Activated naive CD4-positive, alpha-beta T cell treated with anti-CD3 and anti-CD28 coated beads, Interleukin-2, amount 50 U/mL, for 72 hours (primary cell): Measurements from ENCODE around the gene LRIT3. TPM values are rescaled to one million over a fixed set of nuclear protein-coding genes. Genes with fewer than 3 reads are reported as not detected.
"Not testable (repeated sequence)": the region's sequence is repeated elsewhere in the genome, so short reads cannot be mapped to it uniquely, and the experiment has no call there.

Source experiments
- ATAC-seq, 2 donors: fragments of 150-1000 bp; cut with Tn5 transposase; 2 replicates each; pipeline ENCODE4 v1.10.0; 2021; ENCODE audit warnings: mild to moderate bottlenecking in 2 of 2, moderate library complexity in 2 of 2
- DNase-seq, 2 donors: peaks; one replicate each; pipeline ENCODE4 v3.0.0; 2021 to 2022; ENCODE audit warnings: low spot score in 2 of 2
- H3K27ac Mint-ChIP-seq, 2 donors: one replicate each; pipeline ENCODE4 v1.8.0; 2022; ENCODE audit warnings: mild to moderate bottlenecking in 2 of 2, mixed read lengths in 2 of 2
- H3K36me3 Mint-ChIP-seq, 2 donors: one replicate each; pipeline ENCODE4 v1.8.0; 2022; ENCODE audit warnings: mixed read lengths in 2 of 2
- H3K9me3 Mint-ChIP-seq, 2 donors: one replicate each; pipeline ENCODE4 v1.8.0; 2022; ENCODE audit warnings: mixed read lengths in 2 of 2
- total RNA-seq, 2 donors: library from RNA; stranded (reverse); gene quantifications; one replicate each; pipeline ENCODE4 v1.2.3, GENCODE V29; 2022

Gene LRIT3
- total RNA-seq, 2 donors from 2014 or later: 0.20 to 0.33 TPM

DNA sequence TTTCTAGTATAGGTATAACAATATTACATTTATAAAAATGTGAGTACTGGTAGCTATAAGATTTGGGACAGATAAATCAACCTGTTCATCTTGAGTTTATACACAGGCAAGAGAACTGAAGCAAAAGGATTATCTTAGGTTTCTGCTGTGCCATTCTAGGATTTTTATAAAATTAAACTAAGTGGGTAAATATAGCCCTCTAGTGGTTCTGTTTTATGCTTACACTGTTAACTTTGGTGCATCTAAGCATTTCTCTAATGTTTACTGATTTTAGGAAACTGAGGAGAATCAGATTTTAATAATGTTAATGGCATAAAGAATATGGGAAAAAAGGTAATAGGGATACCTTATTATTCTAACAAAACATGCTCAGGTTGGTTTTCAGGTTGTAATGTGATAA lies 21.2 kb upstream of the LRIT3 start:
- H3K36me3 Mint-ChIP-seq: peaks cover 0 to 6% of the 10 kb centered on the region in 2 donors
- DNase-seq (no peak), ATAC-seq (peak in 1 of 2 donors; percentile 38)

DNA sequence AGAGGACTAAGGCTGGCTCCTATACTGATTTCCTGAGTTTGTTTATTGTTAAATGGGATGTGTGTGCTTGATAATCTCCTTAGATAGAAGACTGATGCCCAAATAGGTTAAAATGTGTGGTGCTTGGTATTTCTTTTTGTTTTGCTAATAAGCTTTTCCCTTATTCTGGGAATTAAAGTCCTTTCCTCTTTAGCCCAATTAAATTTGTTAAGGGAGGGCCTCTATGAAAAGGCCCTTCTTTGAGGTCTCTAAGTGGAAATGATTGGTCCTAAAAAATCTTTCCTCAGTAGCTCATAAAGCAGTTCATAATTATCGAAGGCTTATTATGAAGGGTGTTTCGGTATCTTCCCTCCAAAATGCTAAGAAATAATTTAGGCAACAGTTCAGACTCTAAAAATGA lies 20.2 kb upstream of the LRIT3 start, which contains the start of gene RRH:
Gene RRH (plus strand): TSS at position 301 of the 400 bp plus-strand sequence. CDS start 56 bp downstream, at position 357.
- DNase-seq (no peak), ATAC-seq (no peak)
- Mint-ChIP-seq H3K9me3 (no peaks in the 10 kb centered on the region), H3K36me3 (peaks cover 0 to 6% of the 10 kb centered on the region in 2 donors), H3K27ac (no peak within 1 kb of the TSS)

More for the DNA sequence above, 21.2 kb upstream of the LRIT3 start:
- Mint-ChIP-seq H3K27ac (no peak overlapping the region), H3K9me3 (no peaks in the 10 kb centered on the region)

DNA sequence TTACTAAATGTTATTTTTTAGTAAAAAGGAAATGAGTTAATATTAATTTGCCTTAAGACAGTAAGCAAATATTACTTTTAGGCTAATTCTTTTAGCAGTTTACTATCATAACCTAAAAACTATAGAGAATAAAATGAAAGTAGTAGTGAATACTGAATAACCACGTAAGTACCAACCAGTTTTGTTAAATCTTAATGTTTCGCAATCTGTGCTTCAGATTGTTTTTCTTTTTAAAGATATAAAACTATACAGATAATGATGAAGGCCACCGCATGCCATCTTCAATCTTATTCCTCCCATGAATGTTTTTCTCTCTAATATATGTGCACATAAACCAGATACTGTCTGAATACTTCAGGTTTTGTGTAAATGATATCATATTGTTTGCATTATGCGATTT lies 14.2 kb upstream of the LRIT3 start:
- ATAC-seq: no peak
- Mint-ChIP-seq H3K9me3 (no peaks in the 10 kb centered on the region), H3K27ac (no peak overlapping the region), H3K36me3 (peaks cover 6 to 21% of the 10 kb centered on the region in 2 donors)
- no peak for DNase-seq

DNA sequence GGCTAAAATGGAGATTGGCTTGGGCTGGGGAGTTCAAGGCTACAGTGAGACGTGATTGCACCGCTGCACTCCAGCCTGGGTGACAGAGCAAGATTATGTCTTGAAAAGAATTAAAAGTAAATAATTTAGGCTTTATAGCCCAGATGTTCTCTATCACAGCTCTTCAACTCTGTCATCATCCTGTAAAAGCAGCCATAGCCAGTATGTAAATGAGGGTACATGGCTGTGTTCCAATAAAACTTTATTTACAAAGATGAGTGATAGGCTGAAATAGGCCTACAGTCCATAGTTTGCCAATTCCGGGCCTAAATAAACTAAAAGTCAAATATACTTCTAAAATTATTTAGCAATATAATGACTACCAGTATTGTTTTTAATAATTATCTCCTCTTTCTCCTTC lies 10.9 kb upstream of the LRIT3 start:
- ATAC-seq (no peak), DNase-seq (no peak)
- H3K9me3 Mint-ChIP-seq: no peaks in the 10 kb centered on the region
- H3K36me3 Mint-ChIP-seq: peaks cover 6 to 21% of the 10 kb centered on the region in 2 donors
- H3K27ac Mint-ChIP-seq: no peak overlapping the region

DNA sequence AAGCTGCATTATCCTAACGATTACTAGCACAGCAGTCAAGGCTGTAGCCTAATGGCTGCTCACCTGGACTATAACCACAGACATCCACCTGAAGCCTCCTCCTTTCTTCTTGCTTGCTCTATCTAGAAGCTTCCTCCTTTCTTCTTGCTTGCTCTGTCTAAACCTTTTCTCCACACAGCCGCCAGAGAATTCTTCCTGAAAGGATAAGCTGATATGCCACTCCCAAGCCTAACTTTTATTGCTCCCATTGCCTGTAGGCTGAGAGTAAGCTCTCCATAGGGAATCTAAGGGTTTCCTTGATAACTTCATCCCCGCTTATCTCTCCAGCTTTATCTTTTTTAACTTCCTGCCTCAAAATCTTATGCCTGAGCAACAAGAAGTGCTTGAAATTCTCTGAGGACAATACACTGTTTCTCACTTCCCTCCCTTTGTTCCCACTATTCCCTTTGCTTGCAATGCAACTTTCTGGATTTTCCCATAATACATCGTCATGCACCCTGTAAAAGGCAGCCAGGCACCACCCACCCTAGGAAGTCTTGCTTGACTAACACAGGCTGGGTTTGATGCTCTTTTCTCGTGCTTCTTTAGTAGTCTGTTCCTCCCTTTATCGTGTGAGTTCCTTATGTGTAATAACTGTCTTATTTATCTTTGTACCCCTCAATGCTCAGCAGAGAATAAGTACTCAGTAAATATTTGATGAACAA lies 1.4 kb upstream of the LRIT3 start:
- Mint-ChIP-seq H3K9me3 (no peaks in the 10 kb centered on the region), H3K27ac (no peak overlapping the region), H3K36me3 (no peaks in the 10 kb centered on the region)
- DNase-seq (no peak), ATAC-seq (no peak)

DNA sequence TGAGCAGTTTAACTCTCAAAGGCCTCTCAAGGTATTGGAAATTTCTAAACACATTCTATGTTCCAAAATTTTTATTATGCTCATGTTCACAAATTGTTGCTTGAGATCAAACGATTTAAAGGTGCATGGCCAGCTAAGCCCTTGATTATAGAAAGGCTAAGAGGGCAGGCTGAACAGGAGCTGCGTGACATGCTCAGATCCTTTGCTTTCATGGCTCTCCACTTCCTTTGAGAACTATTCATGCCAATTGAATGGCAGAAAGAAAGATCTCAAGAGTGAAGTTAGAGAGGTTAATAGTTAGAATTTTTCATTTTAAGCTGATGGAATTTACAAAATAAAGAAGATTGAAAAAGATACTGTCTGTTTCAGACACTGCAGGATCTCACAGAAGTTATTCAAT lies 594 bp downstream of the LRIT3 start:
- DNase-seq: no peak
- no peak for ATAC-seq
- Mint-ChIP-seq H3K27ac (no peak overlapping the region), H3K9me3 (no peaks in the 10 kb centered on the region), H3K36me3 (peaks cover 0 to 8% of the 10 kb centered on the region in 2 donors)

DNA sequence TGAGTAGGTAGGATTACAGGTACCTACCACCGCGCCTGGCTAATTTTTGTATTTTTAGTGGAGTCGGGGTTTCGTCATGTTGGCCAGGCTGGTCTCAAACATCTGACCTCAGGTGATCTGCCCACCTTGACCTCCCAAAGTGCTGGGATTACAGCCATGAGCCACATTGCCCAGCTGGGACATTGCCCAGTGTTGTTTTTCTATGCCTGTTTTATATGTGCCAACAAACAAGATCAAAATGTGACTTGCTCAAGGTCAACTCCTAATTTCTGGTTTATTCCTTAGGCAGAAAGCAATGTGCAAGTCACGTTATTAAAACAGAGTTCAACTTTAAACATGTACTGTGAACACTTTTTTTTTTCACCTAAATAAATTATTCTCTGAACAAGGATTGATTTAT lies 2.7 kb downstream of the LRIT3 start:
- no peak for ATAC-seq
- DNase-seq: no peak
- H3K9me3 Mint-ChIP-seq: peaks cover 2% of the 10 kb centered on the region in 2 donors
- peaks cover 2 to 14% of the 10 kb centered on the region in 2 donors for H3K36me3 Mint-ChIP-seq
- H3K27ac Mint-ChIP-seq: no peak overlapping the region

DNA sequence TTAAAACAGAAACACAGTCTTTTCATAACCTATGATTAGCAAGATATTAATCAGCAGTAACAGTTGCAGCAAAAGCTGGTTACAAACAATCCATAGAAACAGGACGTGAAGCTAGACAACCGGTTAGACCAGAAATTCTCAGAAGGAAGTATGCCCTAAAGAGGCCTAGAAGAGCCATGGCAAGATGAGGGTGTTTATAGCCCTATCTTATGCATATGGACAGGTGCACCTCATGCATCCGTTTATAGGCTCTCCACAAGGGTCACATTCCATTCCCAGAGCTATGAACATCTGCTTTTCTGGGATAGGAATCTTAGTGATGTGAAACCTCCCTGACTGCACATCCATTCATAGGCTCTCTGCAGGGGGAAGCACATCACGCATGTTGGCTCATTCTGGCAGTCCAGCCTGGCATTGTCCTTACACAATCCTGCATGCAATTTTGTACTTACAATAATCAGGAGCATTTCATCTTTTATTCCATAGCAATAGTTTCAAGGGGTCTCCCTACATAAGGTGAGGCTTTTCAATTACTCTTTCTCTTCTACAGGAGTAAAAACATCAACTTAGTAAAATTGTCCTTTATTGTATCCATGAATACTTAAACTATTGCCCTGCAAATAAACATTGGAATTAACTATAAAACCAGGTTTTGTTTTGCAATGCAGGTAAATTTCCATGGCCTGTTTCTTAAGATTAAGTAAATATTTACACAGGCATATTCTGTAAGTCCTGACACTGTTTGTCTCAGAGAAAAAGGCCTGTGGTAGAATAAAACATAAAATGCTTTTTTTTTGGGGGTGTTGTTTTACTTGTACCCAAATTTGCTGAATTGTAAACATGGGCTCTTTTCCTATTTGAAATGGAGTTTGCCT lies 11.8 kb downstream of the LRIT3 start:
- peaks cover 13 to 26% of the 10 kb centered on the region in 2 donors for H3K36me3 Mint-ChIP-seq
- DNase-seq, ATAC-seq, H3K27ac Mint-ChIP-seq: not testable (repeated sequence)
- peaks cover 5 to 13% of the 10 kb centered on the region in 2 donors for H3K9me3 Mint-ChIP-seq

DNA sequence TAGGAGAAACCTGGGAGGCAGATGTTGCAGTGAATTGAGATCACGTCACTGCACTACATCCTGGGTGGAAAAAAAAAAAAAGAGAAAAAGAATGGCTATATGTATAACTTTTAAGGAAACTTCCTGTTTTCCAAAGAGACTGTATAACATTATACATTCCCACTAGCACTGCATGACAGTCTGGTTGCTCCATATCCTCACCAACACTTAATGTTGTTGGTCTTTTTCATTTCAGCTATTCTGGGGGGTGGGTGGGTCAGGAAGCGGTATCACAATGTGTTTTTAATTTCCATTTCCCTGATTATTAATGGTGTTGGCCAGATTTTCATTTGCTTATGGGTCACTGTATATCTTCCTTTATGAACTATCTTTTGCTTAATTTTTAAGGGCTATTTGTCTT lies 13.4 kb downstream of the LRIT3 start:
- no peak for DNase-seq
- Mint-ChIP-seq H3K9me3 (peaks cover 0 to 4% of the 10 kb centered on the region in 2 donors), H3K36me3 (peaks cover 4 to 17% of the 10 kb centered on the region in 2 donors), H3K27ac (no peak overlapping the region)
- no peak for ATAC-seq

DNA sequence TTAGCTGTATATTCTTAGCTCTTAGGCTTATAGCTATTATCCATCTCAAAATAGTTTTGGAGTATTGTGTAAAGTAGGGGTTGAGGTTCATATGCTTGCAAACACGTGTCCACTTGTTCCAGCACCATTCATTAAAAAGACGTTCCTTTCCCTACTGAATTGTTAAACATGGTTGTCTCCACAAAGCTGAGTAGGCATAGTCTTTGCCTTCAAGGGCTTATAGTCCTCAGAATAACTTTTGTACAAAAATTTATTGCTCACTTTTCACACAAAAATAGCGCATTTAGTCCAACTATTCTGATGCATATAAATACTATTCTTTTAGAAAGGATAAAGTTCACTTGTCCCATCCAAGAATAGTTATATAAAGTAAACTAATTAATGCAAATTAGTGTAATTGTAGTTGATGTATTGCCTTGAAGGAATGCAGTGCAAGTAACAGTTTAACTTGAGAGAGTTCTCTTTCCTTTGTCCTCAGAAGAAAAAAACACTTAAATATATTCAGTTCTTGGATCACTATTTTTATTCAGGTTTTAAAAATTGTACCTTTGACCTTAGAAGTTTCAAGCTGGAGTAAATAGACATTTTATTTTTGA lies 14.1 kb downstream of the LRIT3 start:
- ATAC-seq: no peak
- Mint-ChIP-seq H3K27ac (no peak overlapping the region), H3K9me3 (no peaks in the 10 kb centered on the region), H3K36me3 (peaks cover 0 to 14% of the 10 kb centered on the region in 2 donors)
- no peak for DNase-seq

DNA sequence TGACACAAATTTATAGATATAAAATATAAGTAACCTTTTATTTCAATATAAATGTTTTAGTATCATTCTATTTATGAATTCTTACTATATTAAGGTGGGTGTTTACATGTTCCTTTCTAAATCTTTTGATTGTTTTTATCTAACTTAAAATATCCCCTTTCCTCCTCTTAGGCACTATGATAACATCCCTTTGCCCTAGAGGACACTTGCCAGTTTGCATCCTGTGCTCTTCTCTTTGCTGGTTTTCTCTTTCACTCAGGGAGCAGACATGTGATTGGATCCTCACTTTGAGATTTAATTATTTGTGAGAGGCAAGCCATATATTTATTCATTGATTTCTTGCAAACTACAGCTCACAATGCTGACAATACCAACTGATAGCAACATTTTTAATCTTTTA lies 16.2 kb downstream of the LRIT3 start:
- DNase-seq (no peak), ATAC-seq (no peak)
- H3K27ac Mint-ChIP-seq: no peak overlapping the region
- H3K36me3 Mint-ChIP-seq: peaks cover 0 to 1% of the 10 kb centered on the region in 2 donors
- H3K9me3 Mint-ChIP-seq: no peaks in the 10 kb centered on the region

DNA sequence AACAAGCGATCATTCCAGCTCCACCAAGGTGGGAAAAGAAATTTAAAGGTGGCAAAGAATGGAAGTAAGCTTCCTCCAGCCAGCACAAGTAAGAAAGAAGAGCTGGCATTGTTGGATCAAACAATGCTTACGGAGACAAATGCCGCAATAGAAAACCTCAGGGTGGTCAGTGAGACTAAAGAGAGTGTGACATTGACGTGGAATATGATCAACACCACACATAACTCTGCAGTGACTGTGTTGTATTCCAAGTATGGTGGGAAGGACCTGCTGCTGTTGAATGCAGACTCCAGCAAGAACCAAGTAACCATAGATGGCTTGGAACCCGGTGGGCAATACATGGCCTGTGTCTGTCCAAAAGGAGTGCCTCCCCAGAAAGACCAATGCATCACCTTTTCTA lies 22.2 kb downstream of the LRIT3 start:
- peaks cover 0 to 5% of the 10 kb centered on the region in 2 donors for H3K36me3 Mint-ChIP-seq
- DNase-seq (no peak), ATAC-seq (no peak)
- no peaks in the 10 kb centered on the region for H3K9me3 Mint-ChIP-seq
- H3K27ac Mint-ChIP-seq: peak overlapping the region in 1 of 2 donors; percentile 73

DNA sequence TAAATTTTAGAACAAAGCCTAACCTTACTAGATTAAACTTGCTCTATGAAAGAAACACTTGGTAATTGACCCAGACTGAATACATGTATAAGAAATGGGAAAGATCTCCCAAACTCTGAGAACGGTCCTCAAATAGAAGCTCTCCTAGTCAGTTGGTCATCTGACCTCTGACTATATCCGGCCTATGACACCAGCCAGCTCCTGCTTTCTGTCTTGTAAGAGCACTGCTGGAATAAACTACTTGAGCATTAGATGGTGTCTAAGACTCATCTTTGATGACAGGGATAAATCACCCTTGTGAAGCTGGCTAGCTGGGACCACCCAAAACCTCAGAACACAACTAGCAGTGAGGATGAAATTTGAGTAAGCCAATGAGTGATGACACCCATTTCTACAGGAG lies 24.2 kb downstream of the LRIT3 start:
- no peak overlapping the region for H3K27ac Mint-ChIP-seq
- DNase-seq: no peak
- peaks cover 0 to 3% of the 10 kb centered on the region in 2 donors for H3K9me3 Mint-ChIP-seq

DNA sequence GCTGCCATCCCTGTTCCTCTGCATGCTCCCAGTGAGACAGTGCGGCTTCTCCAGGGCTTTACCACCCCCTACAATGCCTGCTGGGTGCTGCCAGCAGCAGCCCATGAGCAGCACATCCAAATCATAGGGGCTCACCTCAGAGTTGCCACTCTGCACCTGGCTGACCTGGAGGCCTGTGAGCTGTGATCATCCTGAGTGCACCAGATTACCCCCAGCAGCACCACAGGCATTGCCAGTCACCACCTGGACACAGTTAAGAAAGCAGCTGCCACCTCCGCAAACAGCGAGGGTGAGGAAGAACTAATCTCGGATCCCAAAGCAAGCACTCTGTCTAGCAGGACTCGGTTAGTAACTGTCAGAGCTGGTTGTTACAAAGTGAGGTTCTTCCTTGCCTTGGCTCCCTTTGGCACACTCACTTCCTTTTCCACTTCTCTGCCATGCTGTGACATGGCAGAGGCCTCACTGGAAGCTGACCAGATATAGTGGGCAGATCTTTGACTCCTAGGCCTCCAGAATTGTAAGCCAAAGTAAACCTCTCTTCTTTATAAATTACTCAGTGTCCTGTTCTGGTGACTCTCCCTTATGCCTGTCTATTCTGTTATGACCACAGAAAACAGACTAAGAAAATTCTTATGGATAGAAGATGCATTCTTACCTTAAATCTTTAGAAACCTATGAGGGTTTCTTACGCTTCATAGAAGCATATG lies 25.2 kb downstream of the LRIT3 start:
- Mint-ChIP-seq H3K36me3 (peaks cover 0 to 5% of the 10 kb centered on the region in 2 donors), H3K27ac (no peak overlapping the region), H3K9me3 (peaks cover 0 to 3% of the 10 kb centered on the region in 2 donors)
- DNase-seq: no peak
- no peak for ATAC-seq

More for the DNA sequence above, 24.2 kb downstream of the LRIT3 start:
- peaks cover 0 to 5% of the 10 kb centered on the region in 2 donors for H3K36me3 Mint-ChIP-seq
- ATAC-seq: no peak

DNA sequence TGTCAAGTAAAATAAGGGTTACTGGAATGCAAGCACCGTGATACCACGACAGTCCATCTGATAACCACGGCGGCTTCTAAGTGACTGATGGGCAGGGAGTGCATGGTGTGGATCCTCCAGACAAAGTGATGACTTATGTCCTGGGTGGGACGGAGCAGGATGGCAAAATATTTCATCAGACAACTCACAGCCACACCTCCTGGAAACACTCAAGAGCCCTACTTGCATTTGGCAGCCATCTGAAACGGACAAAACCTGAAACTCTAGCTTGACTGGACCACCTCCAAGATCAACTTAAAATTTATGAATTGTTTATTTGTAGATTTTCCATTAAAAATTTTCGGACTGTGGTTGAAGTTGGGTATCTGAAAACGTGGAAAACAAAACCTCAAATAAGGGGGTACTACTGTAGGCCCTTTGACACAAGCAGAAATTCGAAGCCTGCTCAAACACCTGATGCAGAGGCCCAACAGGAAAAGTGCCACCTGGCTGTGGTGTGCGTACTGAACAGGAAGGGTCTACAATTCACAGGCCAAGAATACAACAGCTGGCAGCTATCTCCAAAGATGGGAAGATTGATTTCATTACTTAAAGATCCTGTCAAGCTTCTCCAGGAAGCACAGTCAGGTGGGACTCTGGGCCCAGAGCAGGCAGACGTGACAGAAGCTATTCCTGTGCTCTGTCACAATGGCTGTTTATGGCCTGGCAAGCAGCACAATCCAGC lies 26.0 kb downstream of the LRIT3 start:
- no peak overlapping the region for H3K27ac Mint-ChIP-seq
- peaks cover 0 to 5% of the 10 kb centered on the region in 2 donors for H3K36me3 Mint-ChIP-seq
- no peak for ATAC-seq
- DNase-seq: no peak
- H3K9me3 Mint-ChIP-seq: peaks cover 0 to 3% of the 10 kb centered on the region in 2 donors

DNA sequence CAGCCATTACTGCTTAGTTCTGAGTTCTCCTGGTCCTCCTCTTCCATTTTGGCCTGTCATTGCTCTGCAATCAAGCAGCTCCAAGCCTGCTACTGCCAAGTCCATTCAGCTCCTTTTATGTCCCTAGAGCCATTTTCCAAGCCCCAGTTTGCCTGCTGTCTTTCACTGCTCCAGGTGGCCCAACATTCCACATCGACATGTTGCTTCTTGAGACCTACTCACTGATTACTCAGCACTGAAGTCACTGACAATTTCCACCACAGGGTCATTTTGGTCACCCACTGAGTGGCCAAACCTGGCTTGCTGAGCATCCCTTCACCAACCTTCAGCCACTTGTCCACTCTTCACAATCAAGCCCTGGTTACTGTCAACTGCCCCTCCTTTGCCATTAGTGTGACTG lies 27.2 kb downstream of the LRIT3 start:
- H3K27ac Mint-ChIP-seq: no peak overlapping the region
- peaks cover 0 to 3% of the 10 kb centered on the region in 2 donors for H3K9me3 Mint-ChIP-seq
- ATAC-seq: no peak
- DNase-seq: no peak
- H3K36me3 Mint-ChIP-seq: no peaks in the 10 kb centered on the region
